Peyer's patch (tissue), 4 donors: ENCODE measurements around the gene NCKIPSD.

Source experiments
- CTCF ChIP-seq, 6 experiments: fragments of 450-650 bp in 4 of 6; fragments of 200-600 bp in 2 of 6; sonication (generic) in 1 of 6; IDR thresholded peaks; one replicate each; pipeline ENCODE4 v1.5.1; 2017 to 2019; ENCODE audit warnings: antibody characterized with exemption in 6 of 6, mild to moderate bottlenecking in 3 of 6, moderate library complexity in 1 of 6
- POLR2A ChIP-seq, 2 donors: fragments of 450-650 bp; IDR thresholded peaks; one replicate each; pipeline ENCODE4 v1.5.1; 2017; ENCODE audit warnings: antibody characterized with exemption in 2 of 2, mild to moderate bottlenecking in 2 of 2, moderate library complexity in 2 of 2

GRCh38 chr3:48664313-48664644 is 21.4 kb downstream of the NCKIPSD start:
- no peak for TF ChIP-seq CTCF (IDR thresholded peaks at IDR 0.05)
- no peak for TF ChIP-seq POLR2A (IDR thresholded peaks at IDR 0.05)
